ENCODE measurements around the gene FAM180A.

GRCh38 chr7:135763261-135763660, 14.6 kb upstream of the FAM180A start:
- TF ChIP-seq CTCF (IDR thresholded peaks at IDR 0.05 in 4 of 5, conservative IDR thresholded peaks at IDR 0.05 in 1 of 5) (no peak), POLR2A (IDR thresholded peaks at IDR 0.05) (no peak)

Data from gastrocnemius medialis (tissue), 4 donors.